Stimulated activated naive CD8-positive, alpha-beta T cell treated with anti-CD3 and anti-CD28 coated beads, Interleukin-15, amount 100 ng/mL, for 72 hours (primary cell): Measurements from ENCODE around the gene YBEY.

Experiments used
- ATAC-seq: fragments of 150-1000 bp; cut with Tn5 transposase; 2 replicates; pipeline ENCODE4 v1.10.0; 2021; ENCODE audit warnings: mild to moderate bottlenecking, moderate library complexity
- DNase-seq, 2 donors: peaks; one replicate each; pipeline ENCODE4 v3.0.0; 2021 to 2022
- H3K27ac Mint-ChIP-seq, 2 donors: one replicate each; pipeline ENCODE4 v1.8.0; 2022; ENCODE audit warnings: mild to moderate bottlenecking in 2 of 2, mixed read lengths in 2 of 2, moderate library complexity in 2 of 2
- H3K27me3 Mint-ChIP-seq: one replicate; pipeline ENCODE4 v1.8.0; 2022; ENCODE audit warnings: mixed read lengths
- H3K4me1 Mint-ChIP-seq: one replicate; pipeline ENCODE4 v1.8.0; 2022; ENCODE audit warnings: mild to moderate bottlenecking, mixed read lengths
- H3K4me3 Mint-ChIP-seq, 2 donors: one replicate each; pipeline ENCODE4 v1.8.0; 2022; ENCODE audit warnings: mild to moderate bottlenecking in 2 of 2, mixed read lengths in 2 of 2, moderate library complexity in 1 of 2
- H3K9me3 Mint-ChIP-seq, 2 donors: one replicate each; pipeline ENCODE4 v1.8.0; 2022; ENCODE audit warnings: mixed read lengths in 2 of 2

The YBEY gene

DNA sequence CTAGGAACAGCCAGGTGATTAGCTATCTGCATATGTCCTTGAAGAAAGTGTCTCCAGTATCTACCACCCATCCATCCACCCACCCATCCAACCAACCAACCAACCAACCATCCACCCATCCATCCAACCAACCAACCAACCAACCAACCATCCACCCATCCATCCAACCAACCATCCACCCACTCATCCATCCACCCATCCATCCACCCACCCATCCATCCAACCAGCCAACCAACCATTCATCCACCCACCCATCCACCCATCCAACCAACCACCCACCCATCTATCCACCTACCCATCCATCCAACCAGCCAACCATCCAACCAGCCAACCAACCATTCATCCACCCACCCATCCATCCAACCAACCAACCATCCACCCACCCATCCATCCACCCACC lies 25.4 kb downstream of the YBEY start:
- Mint-ChIP-seq H3K4me1 (no peaks in the 10 kb centered on the region), H3K4me3 (no peak overlapping the region), H3K27ac (no peak overlapping the region), H3K9me3 (no peaks in the 10 kb centered on the region), H3K27me3 (no peaks in the 10 kb centered on the region)
- ATAC-seq (no peak), DNase-seq (no peak)

GRCh38 chr21:46312949-46313348 lies 26.8 kb downstream of the YBEY start:
- DNase-seq = no peak
- ATAC-seq = no peak
- Mint-ChIP-seq H3K27ac (no peak overlapping the region), H3K9me3 (no peaks in the 10 kb centered on the region), H3K4me1 (no peaks in the 10 kb centered on the region), H3K4me3 (no peak overlapping the region), H3K27me3 (no peaks in the 10 kb centered on the region)

DNA sequence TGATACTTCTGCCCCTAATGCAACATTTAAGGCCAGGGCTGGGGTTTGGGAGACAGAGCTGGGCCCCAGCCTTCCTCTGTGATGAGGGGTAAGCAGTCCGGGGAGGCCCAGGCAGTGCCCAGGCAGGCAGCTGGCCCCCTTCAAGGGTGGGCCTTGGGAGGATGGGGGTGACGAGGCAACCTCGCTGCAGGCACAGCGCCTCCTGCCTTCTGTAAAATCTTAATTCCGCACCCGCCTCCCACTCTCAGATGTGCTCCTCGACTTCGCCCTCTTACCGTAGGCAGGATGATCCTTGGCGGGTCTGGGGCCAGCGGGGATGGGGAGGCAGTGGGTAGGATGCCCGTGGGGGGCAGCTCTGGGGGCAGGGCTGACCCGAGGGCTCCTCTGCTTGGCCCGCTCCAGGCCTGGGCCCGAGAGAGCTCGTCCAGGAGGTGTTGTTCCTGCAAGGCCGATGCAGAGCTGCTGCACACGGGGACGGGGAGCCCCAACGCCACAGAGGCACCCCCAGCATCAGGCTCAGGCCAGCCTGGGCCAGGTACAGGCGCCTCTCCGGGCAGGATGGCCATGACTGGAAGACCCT lies 28.4 kb downstream of the YBEY start:
- Mint-ChIP-seq H3K4me1 (peaks cover 5% of the 10 kb centered on the region), H3K27ac (no peak overlapping the region), H3K27me3 (no peaks in the 10 kb centered on the region), H3K4me3 (no peak overlapping the region), H3K9me3 (no peaks in the 10 kb centered on the region)
- no peak for DNase-seq
- ATAC-seq = no peak

DNA sequence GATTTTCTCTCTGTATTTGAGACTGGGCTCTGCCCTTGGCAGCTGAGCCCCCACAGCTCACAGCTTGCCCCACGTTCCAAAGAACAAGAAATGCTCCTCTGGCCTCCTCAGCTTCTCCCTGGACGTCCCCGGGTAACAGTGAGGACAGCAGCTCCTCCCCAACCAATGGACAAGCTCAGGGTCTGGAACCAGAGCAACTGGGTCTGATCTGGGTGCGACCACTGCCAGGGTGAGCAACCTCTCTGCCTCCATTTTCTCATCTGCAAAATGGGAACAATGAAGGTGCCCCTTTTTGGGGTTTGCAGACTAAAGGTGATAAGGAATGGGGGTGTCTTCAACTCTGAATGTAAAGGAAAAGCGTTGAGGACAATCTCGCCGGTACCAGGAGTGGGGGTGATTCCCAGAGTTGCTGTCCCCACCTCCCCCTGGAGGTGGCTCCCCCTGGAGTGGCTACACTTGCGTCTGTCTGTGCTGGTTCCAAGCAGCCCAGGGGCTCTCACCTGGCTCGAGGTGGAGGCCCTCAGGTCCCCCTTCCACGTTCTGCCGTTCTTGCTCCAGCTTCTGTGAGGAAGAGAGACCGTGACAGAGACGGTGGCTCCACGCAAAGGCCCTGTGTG lies 30.7 kb downstream of the YBEY start:
- DNase-seq (no peak), ATAC-seq (no peak)
- H3K27ac Mint-ChIP-seq = no peak overlapping the region
- H3K9me3 Mint-ChIP-seq = no peaks in the 10 kb centered on the region
- H3K4me3 Mint-ChIP-seq = no peak overlapping the region
- H3K4me1 Mint-ChIP-seq = peaks cover 21% of the 10 kb centered on the region
- no peaks in the 10 kb centered on the region for H3K27me3 Mint-ChIP-seq

DNA sequence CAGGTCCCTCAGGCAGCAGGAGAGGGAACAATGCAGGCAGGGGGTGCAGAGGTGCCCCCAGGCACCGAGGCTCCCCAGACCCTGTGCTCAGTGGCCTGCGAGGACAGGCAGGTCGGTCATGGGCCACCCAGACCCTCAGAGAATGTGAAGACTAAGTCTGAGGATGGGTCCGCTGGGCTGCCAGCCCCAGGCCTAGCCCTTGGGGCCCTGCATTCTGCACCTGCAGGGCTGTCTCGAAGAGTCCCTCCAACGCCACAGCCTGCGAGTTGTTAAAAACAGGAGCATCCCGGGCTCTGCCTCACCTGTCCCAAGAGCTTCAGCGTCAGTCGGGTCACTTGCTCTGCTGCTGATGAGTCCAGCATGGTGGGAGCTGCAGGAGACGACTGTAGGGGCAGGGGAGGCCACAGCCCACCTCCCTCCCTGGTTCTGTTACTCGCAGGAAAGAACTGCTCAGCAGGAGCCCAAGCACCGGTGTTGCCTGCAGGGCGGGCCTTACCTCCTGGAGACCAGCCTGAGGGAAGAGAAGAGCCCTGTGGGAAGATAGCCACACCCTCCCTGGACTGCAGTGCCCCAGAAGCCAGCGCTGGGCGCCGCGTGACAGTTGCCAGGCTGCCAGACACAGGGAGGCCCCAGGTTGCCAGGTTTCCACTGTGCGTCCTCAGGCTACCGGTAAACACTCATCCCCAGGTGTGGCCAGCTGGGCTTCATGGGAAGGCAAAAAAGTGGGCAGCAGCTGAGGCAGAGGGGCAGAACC lies 31.7 kb downstream of the YBEY start:
- Mint-ChIP-seq H3K27me3 (no peaks in the 10 kb centered on the region), H3K4me3 (no peak overlapping the region), H3K4me1 (peaks cover 32% of the 10 kb centered on the region), H3K9me3 (no peaks in the 10 kb centered on the region), H3K27ac (no peak overlapping the region)
- no peak for DNase-seq
- ATAC-seq = no peak

DNA sequence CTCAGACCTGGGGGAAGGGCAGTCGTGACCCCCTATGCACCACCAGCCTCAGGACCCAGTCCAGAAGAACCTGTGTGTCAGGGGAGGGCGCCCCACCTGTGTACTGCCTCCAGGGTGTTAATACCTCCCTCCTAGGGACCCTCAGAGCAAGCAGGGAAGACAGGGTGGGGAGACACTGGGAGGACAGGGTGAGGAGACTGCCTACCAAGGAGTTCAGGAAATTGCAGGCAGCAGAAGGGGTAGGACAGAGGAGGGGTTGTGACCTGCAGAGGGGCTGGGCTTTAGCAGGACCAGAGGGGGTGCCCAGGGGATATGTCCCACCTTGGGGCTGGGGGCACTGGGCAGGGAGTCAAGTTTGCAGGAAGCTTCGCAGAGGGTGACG lies 32.3 kb downstream of the YBEY start:
- no peaks in the 10 kb centered on the region for H3K9me3 Mint-ChIP-seq
- H3K4me3 Mint-ChIP-seq = no peak overlapping the region
- H3K4me1 Mint-ChIP-seq = peaks cover 35% of the 10 kb centered on the region
- no peak for ATAC-seq
- DNase-seq = no peak
- peak overlapping the region; percentile 46 to 59 for H3K27ac Mint-ChIP-seq
- H3K27me3 Mint-ChIP-seq = no peaks in the 10 kb centered on the region

DNA sequence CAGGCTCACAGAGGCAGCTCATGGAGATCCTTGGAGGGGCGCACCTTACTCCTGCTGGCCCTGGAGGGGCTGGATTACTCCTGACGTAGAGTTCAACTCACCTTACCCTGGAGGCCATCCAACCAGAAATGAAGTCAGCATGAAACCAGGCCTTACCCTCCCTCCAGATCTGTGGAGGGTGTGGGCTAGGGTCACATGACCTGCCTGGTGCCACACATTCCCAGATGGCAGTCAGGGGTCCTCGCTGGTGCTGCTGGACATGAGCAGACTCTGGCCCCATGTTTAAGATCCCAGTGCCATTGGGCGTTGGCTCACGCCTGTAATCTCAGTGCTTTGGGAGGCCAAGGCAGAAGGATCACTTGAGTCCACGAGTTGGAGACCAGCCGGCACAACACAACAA lies 33.0 kb downstream of the YBEY start:
- Mint-ChIP-seq H3K27ac (no peak overlapping the region), H3K27me3 (no peaks in the 10 kb centered on the region), H3K4me1 (peaks cover 35% of the 10 kb centered on the region), H3K9me3 (no peaks in the 10 kb centered on the region), H3K4me3 (no peak overlapping the region)
- DNase-seq (no peak), ATAC-seq (no peak)

GRCh38 chr21:46320331-46320801 lies 34.2 kb downstream of the YBEY start:
- Mint-ChIP-seq H3K4me1 (peaks cover 37% of the 10 kb centered on the region), H3K4me3 (peak overlapping the region; percentile 46 to 53), H3K27me3 (no peaks in the 10 kb centered on the region), H3K27ac (peak overlapping the region in 1 of 2 donors; percentile 48), H3K9me3 (no peaks in the 10 kb centered on the region)
- DNase-seq (no peak), ATAC-seq (no peak)

- Mint-ChIP-seq H3K27ac (peak overlapping the region; percentile 97 to 100), H3K4me3 (peak overlapping the region; percentile 96 to 99), H3K4me1 (peaks cover 55% of the 10 kb centered on the region), H3K9me3 (no peaks in the 10 kb centered on the region), H3K27me3 (no peaks in the 10 kb centered on the region)
- ATAC-seq (no peak), DNase-seq (peak; percentile 12 to 29)
These were observed 36.4 kb downstream of the YBEY start for GRCh38 chr21:46322351-46323226.

- peak overlapping the region; percentile 97 to 100 for H3K27ac Mint-ChIP-seq
- peaks cover 56% of the 10 kb centered on the region for H3K4me1 Mint-ChIP-seq
- no peak for DNase-seq
- H3K9me3 Mint-ChIP-seq = no peaks in the 10 kb centered on the region
- ATAC-seq = peak; percentile 15
- peak overlapping the region; percentile 96 to 99 for H3K4me3 Mint-ChIP-seq
- H3K27me3 Mint-ChIP-seq = no peaks in the 10 kb centered on the region
These were observed 37.1 kb downstream of the YBEY start for GRCh38 chr21:46323227-46323709.

DNA sequence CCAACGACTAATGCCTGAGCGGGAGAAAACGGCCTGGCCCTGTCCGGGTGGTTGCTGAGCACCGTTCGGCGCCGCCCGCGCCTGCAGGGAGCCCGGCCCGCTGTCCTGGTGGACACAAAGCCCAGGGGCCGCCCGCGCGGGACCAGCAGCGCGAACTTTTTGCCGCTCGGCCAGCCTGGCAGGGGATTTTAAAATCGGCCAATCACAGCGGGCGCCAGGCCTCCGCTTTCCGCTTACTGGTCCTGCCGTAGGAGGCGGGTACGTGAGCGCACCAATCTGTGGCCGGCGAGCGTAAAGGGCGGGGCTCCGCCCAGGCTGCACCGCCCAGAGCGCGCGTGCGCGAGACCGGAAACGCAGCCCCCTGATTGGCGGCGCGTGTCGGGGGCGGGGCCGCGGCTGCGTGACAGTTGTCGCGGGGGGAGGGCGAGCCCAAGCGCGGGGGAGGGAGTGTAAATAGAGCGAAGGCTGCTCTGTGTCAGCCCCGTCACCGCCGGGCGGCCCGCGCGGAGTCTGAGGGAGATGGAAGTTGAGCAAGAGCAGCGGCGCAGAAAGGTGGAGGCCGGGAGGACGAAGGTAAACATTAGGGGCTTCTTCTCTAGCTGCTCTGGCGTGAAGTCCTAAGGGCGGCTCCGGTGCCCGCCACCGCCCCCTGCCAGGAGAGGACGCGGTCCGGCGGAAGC lies 37.7 kb downstream of the YBEY start, which contains the start of the genes C21orf58 and PCNT:
TSS of gene C21orf58 (minus strand) at position 161 of the 680 bp plus-strand sequence. CDS start 1,132 bp downstream, outside the sequence.
TSS of gene PCNT (plus strand) at position 447 of the 680 bp plus-strand sequence. CDS start at position 520, 73 bp downstream.
- H3K4me1 Mint-ChIP-seq = peaks cover 52% of the 10 kb centered on the region
- DNase-seq (peak; percentile 99), ATAC-seq (peak; percentile 90)
- no peaks in the 10 kb centered on the region for H3K9me3 Mint-ChIP-seq
- peak within 1 kb of the TSS; percentile 99 to 100 for H3K27ac Mint-ChIP-seq
- H3K27me3 Mint-ChIP-seq = no peaks in the 10 kb centered on the region
- H3K4me3 Mint-ChIP-seq = peak within 1 kb of the TSS; percentile 96 to 99

GRCh38 chr21:46324390-46325072 lies 38.4 kb downstream of the YBEY start:
- DNase-seq (peak; percentile 88 to 89), ATAC-seq (peak; percentile 82)
- peak overlapping the region; percentile 99 to 100 for H3K27ac Mint-ChIP-seq
- no peaks in the 10 kb centered on the region for H3K9me3 Mint-ChIP-seq
- peak overlapping the region; percentile 96 to 99 for H3K4me3 Mint-ChIP-seq
- no peaks in the 10 kb centered on the region for H3K27me3 Mint-ChIP-seq
- peaks cover 52% of the 10 kb centered on the region for H3K4me1 Mint-ChIP-seq

GRCh38 chr21:46325073-46325912 lies 39.2 kb downstream of the YBEY start:
- H3K4me3 Mint-ChIP-seq = peak overlapping the region; percentile 87 to 96
- H3K27ac Mint-ChIP-seq = peak overlapping the region; percentile 52 to 91
- ATAC-seq (peak; percentile 5), DNase-seq (peak; percentile 39 to 43)
- no peaks in the 10 kb centered on the region for H3K9me3 Mint-ChIP-seq
- H3K27me3 Mint-ChIP-seq = no peaks in the 10 kb centered on the region
- peaks cover 50% of the 10 kb centered on the region for H3K4me1 Mint-ChIP-seq
